ENCODE measurements around the gene RAC3.

The RAC3 gene

DNA sequence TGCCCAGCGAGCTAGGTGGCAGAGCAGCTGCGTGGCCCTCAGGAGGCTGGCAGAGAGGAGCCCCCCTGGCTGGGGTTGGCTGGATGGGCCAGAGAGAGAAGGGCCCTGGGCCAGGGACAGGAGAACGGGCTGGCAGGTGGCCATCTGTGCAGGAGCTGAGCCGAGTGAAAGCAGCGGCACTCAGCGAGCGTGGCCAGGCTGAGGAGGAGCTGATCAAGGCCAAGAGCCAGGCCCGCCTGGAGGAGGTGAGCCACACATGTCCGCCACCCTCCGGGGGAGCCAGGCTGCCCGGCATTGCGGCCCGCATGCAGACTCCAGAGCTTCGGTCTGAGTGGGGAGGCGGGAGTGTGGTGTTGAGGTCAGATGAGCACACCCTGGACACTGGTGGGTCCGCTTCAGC lies 2.1 kb upstream of the RAC3 start:
- peaks cover 0 to 80% (median 24%) of the 10 kb centered on the region in 11 experiments; a peak in 13 of 22 replicates for H4K20me1 ChIP-seq
- no peak for TF ChIP-seq Cebpa-rat (IDR thresholded peaks at IDR 0.05)
- peak overlapping the region in 6 of 11 experiments; percentile 7 to 100 (median 94); a peak in 5 of 22 replicates for H3K4me2 ChIP-seq
- peaks cover 16 to 53% (median 39%) of the 10 kb centered on the region in 10 experiments for H3K4me1 ChIP-seq
- no peaks in the 10 kb centered on the region for H3K9me3 ChIP-seq (replicated peaks in 1 of 11)
- H3K9ac ChIP-seq, result 0 out of 22 replicates have a peak overlapping the region, but pooled peaks of 4 of the 11 experiments have one; percentile 9 to 77 (median 74)
- H3K27ac ChIP-seq, result no peak overlapping the region
- peaks cover 0 to 20% (median 18%) of the 10 kb centered on the region in 11 experiments; a peak in 19 of 22 replicates for H3K27me3 ChIP-seq
- H3K4me3 ChIP-seq, result no peak overlapping the region
- H3K36me3 ChIP-seq, result peaks cover 0 to 45% (median 4%) of the 10 kb centered on the region in 11 experiments; a peak in 6 of 22 replicates

GRCh38 chr17:82029990-82030469 lies 1.4 kb upstream of the RAC3 start:
- no peak overlapping the region for H3K27ac ChIP-seq
- peaks cover 0 to 45% (median 4%) of the 10 kb centered on the region in 11 experiments; a peak in 6 of 22 replicates for H3K36me3 ChIP-seq
- peak overlapping the region; percentile 81 to 100 (median 95) for H3K4me2 ChIP-seq
- no peak for TF ChIP-seq Cebpa-rat (IDR thresholded peaks at IDR 0.05)
- H3K27me3 ChIP-seq, result peaks cover 0 to 20% (median 18%) of the 10 kb centered on the region in 11 experiments; a peak in 19 of 22 replicates
- no peaks in the 10 kb centered on the region for H3K9me3 ChIP-seq (replicated peaks in 1 of 11)
- peak overlapping the region in 6 of 10 experiments; percentile 54 to 74 (median 68); a peak in 13 of 20 replicates for H3K4me3 ChIP-seq
- H3K4me1 ChIP-seq, result peaks cover 20 to 51% (median 37%) of the 10 kb centered on the region in 10 experiments
- H3K9ac ChIP-seq, result peak overlapping the region in 7 of 11 experiments; percentile 34 to 80 (median 74); a peak in 9 of 22 replicates
- H4K20me1 ChIP-seq, result peaks cover 0 to 80% (median 31%) of the 10 kb centered on the region in 11 experiments; a peak in 13 of 22 replicates

GRCh38 chr17:82030470-82031302 lies 792 bp upstream of the RAC3 start:
- H3K27ac ChIP-seq, result peak overlapping the region in 9 of 11 experiments; percentile 29 to 74 (median 47); a peak in 17 of 22 replicates
- peaks cover 0 to 44% (median 4%) of the 10 kb centered on the region in 11 experiments; a peak in 6 of 22 replicates for H3K36me3 ChIP-seq
- peaks cover 0 to 20% (median 18%) of the 10 kb centered on the region in 11 experiments; a peak in 19 of 22 replicates for H3K27me3 ChIP-seq
- peak overlapping the region; percentile 54 to 74 (median 67) for H3K4me3 ChIP-seq
- H3K9me3 ChIP-seq (replicated peaks in 1 of 11), result no peaks in the 10 kb centered on the region
- no peak for TF ChIP-seq Cebpa-rat (IDR thresholded peaks at IDR 0.05)
- H3K4me2 ChIP-seq, result peak overlapping the region; percentile 81 to 100 (median 95)
- peaks cover 26 to 50% (median 39%) of the 10 kb centered on the region in 10 experiments for H3K4me1 ChIP-seq
- H4K20me1 ChIP-seq, result peaks cover 0 to 80% (median 35%) of the 10 kb centered on the region in 11 experiments; a peak in 16 of 22 replicates
- peak overlapping the region; percentile 47 to 80 (median 64); a peak in 21 of 22 replicates for H3K9ac ChIP-seq

DNA sequence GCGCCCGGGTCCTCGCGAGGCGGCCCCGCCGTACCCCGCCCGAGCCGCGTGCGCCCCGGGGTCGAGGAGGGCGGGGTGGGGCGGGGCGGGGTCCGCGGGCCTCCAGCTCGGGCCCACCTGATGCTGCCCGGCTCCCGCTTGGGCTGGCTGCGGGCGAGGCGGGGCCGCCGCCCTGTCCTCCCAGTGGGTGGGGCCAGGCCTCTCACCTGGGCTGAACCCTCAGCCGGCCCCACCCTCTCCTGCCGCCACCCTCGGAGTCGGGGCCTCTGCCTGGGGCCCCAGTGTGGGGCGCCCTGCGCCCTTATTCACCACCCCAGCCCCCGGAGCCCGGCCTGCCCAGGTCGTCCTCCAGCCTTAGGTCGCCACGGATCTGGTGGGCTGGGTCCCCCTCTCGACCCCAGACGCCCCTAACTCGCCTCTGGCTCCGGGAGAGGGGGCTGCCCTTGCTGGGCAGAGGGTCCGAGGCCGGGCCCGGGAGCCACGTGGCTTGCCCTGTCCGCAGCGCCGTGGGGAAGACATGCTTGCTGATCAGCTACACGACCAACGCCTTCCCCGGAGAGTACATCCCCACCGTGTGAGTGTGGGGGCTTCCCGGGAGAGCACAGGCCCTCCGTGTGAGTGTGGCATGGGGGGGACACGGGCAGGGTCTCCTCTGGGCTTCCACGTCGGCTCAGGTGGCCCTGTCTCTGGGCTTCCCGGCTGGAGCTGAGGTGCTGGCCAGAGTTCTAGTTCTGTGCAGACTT lies 578 bp downstream of the RAC3 start:
- Histone ChIP-seq H3K27ac (peak overlapping the region in 8 of 11 experiments; percentile 28 to 54 (median 41); a peak in 8 of 22 replicates), H3K9ac (peak overlapping the region; percentile 51 to 81 (median 71); a peak in 21 of 22 replicates)
- no peak for TF ChIP-seq Cebpa-rat (IDR thresholded peaks at IDR 0.05)

DNA sequence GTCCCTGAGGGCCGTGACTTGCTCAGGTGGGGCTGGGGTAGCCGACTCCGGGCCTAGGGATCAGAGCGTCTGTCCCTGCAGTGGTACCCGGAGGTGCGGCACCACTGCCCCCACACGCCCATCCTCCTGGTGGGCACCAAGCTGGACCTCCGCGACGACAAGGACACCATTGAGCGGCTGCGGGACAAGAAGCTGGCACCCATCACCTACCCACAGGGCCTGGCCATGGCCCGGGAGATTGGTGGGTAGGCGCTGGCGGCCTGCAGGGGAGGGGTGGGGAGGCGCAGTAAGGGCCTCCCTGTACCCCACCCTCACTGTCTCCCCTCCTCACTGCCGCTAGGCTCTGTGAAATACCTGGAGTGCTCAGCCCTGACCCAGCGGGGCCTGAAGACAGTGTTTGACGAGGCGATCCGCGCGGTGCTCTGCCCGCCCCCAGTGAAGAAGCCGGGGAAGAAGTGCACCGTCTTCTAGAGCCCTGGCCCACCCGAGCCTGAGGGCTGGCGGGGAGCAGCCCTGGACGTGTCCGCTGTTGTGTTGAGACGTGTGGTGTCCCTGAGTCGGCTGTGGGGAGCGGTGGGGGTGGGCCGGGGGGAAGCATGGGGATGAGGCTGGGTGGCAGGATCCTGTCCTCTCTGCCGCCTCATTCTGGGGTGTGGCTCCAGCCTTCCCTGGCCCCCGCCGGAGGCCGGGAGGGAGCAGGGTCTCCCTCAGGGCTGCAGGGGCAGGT lies 2.0 kb downstream of the RAC3 start:
- Histone ChIP-seq H3K9me3 (replicated peaks in 1 of 11) (no peaks in the 10 kb centered on the region), H3K4me2 (peak overlapping the region in 7 of 11 experiments; percentile 12 to 99 (median 99); a peak in 7 of 22 replicates), H3K9ac (peak overlapping the region in 3 of 11 experiments; percentile 1 to 80 (median 31); a peak in 3 of 22 replicates), H4K20me1 (peaks cover 0 to 64% (median 29%) of the 10 kb centered on the region in 11 experiments; a peak in 17 of 22 replicates), H3K36me3 (peaks cover 0 to 20% (median 0%) of the 10 kb centered on the region in 11 experiments; a peak in 3 of 22 replicates), H3K4me1 (peaks cover 45 to 69% (median 55%) of the 10 kb centered on the region in 10 experiments), H3K4me3 (no peak overlapping the region), H3K27ac (no peak overlapping the region), H3K27me3 (peaks cover 0 to 20% (median 18%) of the 10 kb centered on the region in 11 experiments; a peak in 19 of 22 replicates)
- TF ChIP-seq Cebpa-rat (IDR thresholded peaks at IDR 0.05), result no peak

More for the DNA sequence above, 578 bp downstream of the RAC3 start:
- H3K36me3 ChIP-seq, result peaks cover 0 to 35% (median 4%) of the 10 kb centered on the region in 11 experiments; a peak in 6 of 22 replicates
- peaks cover 39 to 63% (median 52%) of the 10 kb centered on the region in 10 experiments for H3K4me1 ChIP-seq
- peak overlapping the region; percentile 90 to 100 (median 99) for H3K4me2 ChIP-seq
- H3K27me3 ChIP-seq, result peaks cover 0 to 20% (median 18%) of the 10 kb centered on the region in 11 experiments; a peak in 19 of 22 replicates
- no peaks in the 10 kb centered on the region for H3K9me3 ChIP-seq (replicated peaks in 1 of 11)
- peak overlapping the region; percentile 56 to 74 (median 66) for H3K4me3 ChIP-seq
- H4K20me1 ChIP-seq, result peaks cover 0 to 78% (median 33%) of the 10 kb centered on the region in 11 experiments; a peak in 17 of 22 replicates

- Histone ChIP-seq H4K20me1 (peaks cover 0 to 54% (median 28%) of the 10 kb centered on the region in 11 experiments; a peak in 17 of 22 replicates), H3K4me3 (no peak overlapping the region), H3K9me3 (replicated peaks in 1 of 11) (no peaks in the 10 kb centered on the region), H3K4me1 (peaks cover 53 to 66% (median 56%) of the 10 kb centered on the region in 10 experiments), H3K9ac (no peak overlapping the region), H3K27ac (no peak overlapping the region), H3K4me2 (peak overlapping the region in 9 of 11 experiments; percentile 8 to 100 (median 97); a peak in 8 of 22 replicates), H3K36me3 (peaks cover 0 to 11% (median 0%) of the 10 kb centered on the region in 11 experiments; a peak in 2 of 22 replicates), H3K27me3 (peaks cover 0 to 20% (median 18%) of the 10 kb centered on the region in 11 experiments; a peak in 19 of 22 replicates)
- TF ChIP-seq Cebpa-rat (IDR thresholded peaks at IDR 0.05), result no peak
Observed at GRCh38 chr17:82034371-82035011, 3.0 kb downstream of the RAC3 start.

GRCh38 chr17:82035488-82035887 lies 4.0 kb downstream of the RAC3 start:
- Histone ChIP-seq H3K9ac (peak overlapping the region in 4 of 11 experiments; percentile 1 to 87 (median 56); a peak in 1 of 22 replicates), H3K36me3 (peaks cover 0 to 7% (median 0%) of the 10 kb centered on the region in 11 experiments; a peak in 1 of 22 replicates), H3K4me2 (peak overlapping the region; percentile 90 to 100 (median 99); a peak in 19 of 22 replicates), H3K4me3 (no peak overlapping the region), H4K20me1 (peaks cover 0 to 45% (median 20%) of the 10 kb centered on the region in 11 experiments; a peak in 16 of 22 replicates), H3K27ac (no peak overlapping the region), H3K27me3 (peaks cover 0 to 20% (median 18%) of the 10 kb centered on the region in 11 experiments; a peak in 19 of 22 replicates), H3K9me3 (replicated peaks in 1 of 11) (no peaks in the 10 kb centered on the region), H3K4me1 (peaks cover 44 to 57% (median 48%) of the 10 kb centered on the region in 10 experiments)
- no peak for TF ChIP-seq Cebpa-rat (IDR thresholded peaks at IDR 0.05)
